K562 (cell line): ENCODE measurements around the gene SYTL2. TPM values are rescaled to one million over a fixed set of nuclear protein-coding genes. Genes with fewer than 3 reads are reported as not detected.

Source experiments
- ATAC-seq: fragments of 200-7000 bp; cut with Tn5 transposase; 3 replicates; pipeline ENCODE4 v1.9.1; 2020; ENCODE audit warnings: moderate library complexity
- BruUV-seq: library from RNA; stranded (reverse); fragments of 400-500 nt; replicated peaks from 2 replicates; lab custom pipeline; 2021; lab: Mats Ljungman, UMichigan
- CTCF ChIA-PET: fragments of 300-600 bp; formaldehyde crosslinking; extraction: SDS; loops from one replicate; lab custom pipeline; 2021; ENCODE audit warnings: low intra/inter-chr PET ratio; lab: Yijun Ruan, JAX
- POLR2A ChIA-PET: fragments of 300-600, 350-650 bp; sonication (Branson Sonifier 250); formaldehyde crosslinking; extraction: SDS; loops from one replicate; lab custom pipeline; 2021; ENCODE audit warnings: antibody characterized with exemption, inconsistent platforms; lab: Yijun Ruan, JAX
- DNase-seq, 4 experiments: peaks; one replicate each; pipeline versions ENCODE4 v3.0.0 to v3.0.0-alpha.2; 2011 to 2018; ENCODE audit warnings: low spot score in 3 of 4, mixed read lengths in 3 of 4; ENCODE audit errors: extremely low read depth in 1 of 4
- FAIRE-seq: peaks from 2 replicates; lab custom pipeline; 2011; peaks lifted over from hg19 to GRCh38; lab: Jason Lieb, UNC
- H2AFZ ChIP-seq: 2 replicates; pipeline ENCODE4 v1.6.0; 2011; ENCODE audit warnings: low read depth, low read length, control low read depth, inconsistent platforms
- H3K27ac ChIP-seq: fragments of 200-600 bp; 3 replicates; pipeline ENCODE4 v1.8.0; 2011; ENCODE audit warnings: low read depth, mild to moderate bottlenecking, control low read depth, inconsistent platforms, low read length, moderate library complexity, mixed read lengths; ENCODE audit errors: extremely low read depth
- H3K27me3 ChIP-seq, 2 experiments: fragments of 300-600 bp in 1 of 2; 2 replicates in 1 of 2; 3 replicates in 1 of 2; pipeline versions ENCODE4 v1.6.0 to v1.8.0; 2011; ENCODE audit warnings: inconsistent platforms in 2 of 2, low read length in 2 of 2, mild to moderate bottlenecking in 1 of 2, mixed read lengths in 1 of 2, moderate library complexity in 1 of 2; ENCODE audit not compliant: control insufficient read depth in 2 of 2, insufficient read depth in 2 of 2
- H3K36me3 ChIP-seq: fragments of 300-600 bp; 3 replicates; pipeline ENCODE4 v1.8.0; 2011; ENCODE audit warnings: mild to moderate bottlenecking, low read length, inconsistent platforms; ENCODE audit not compliant: control insufficient read depth, insufficient read depth
- H3K4me1 ChIP-seq, 2 experiments: fragments of 200-600 bp in 1 of 2; replicated peaks in 1 of 2; 2 replicates in 1 of 2; 3 replicates in 1 of 2; pipeline versions ENCODE4 v1.5.1 to v1.8.0; 2011; ENCODE audit warnings: inconsistent platforms in 2 of 2, low read length in 2 of 2, mild to moderate bottlenecking in 1 of 2, mixed read lengths in 1 of 2, moderate library complexity in 1 of 2; ENCODE audit not compliant: control insufficient read depth in 2 of 2, insufficient read depth in 2 of 2
- H3K4me2 ChIP-seq: 2 replicates; pipeline ENCODE4 v1.6.1; 2011; ENCODE audit warnings: low read length, control low read depth, inconsistent platforms, mixed read lengths; ENCODE audit not compliant: insufficient read depth
- H3K4me3 ChIP-seq: fragments of 200-600 bp; sonication (generic), shearing (Covaris generic); 2 replicates; pipeline ENCODE4 v1.5.1; 2016; ENCODE audit warnings: control low read depth, inconsistent platforms
- H3K79me2 ChIP-seq: fragments of 200-600 bp; 3 replicates; pipeline ENCODE4 v1.8.0; 2011; ENCODE audit warnings: low read length, inconsistent platforms; ENCODE audit not compliant: control insufficient read depth, insufficient read depth
- H3K9ac ChIP-seq, 2 experiments: 2 replicates each; pipeline versions ENCODE4 v1.6.0 to v1.6.1; 2011; ENCODE audit warnings: low read depth in 2 of 2, low read length in 2 of 2, control low read depth in 1 of 2, inconsistent platforms in 1 of 2, mild to moderate bottlenecking in 1 of 2, mixed read lengths in 1 of 2; ENCODE audit not compliant: insufficient read depth in 1 of 2
- H3K9me1 ChIP-seq: one replicate; pipeline ENCODE4 v1.6.0; 2011; ENCODE audit warnings: inconsistent platforms, mild to moderate bottlenecking, low read length, moderate library complexity; ENCODE audit not compliant: control insufficient read depth, insufficient read depth
- H3K9me3 ChIP-seq: replicated peaks from 2 replicates; pipeline ENCODE4 v1.5.1; 2011; ENCODE audit warnings: low read depth, low read length, inconsistent platforms; ENCODE audit not compliant: control insufficient read depth, insufficient read depth
- H4K20me1 ChIP-seq: replicated peaks from 2 replicates; pipeline ENCODE4 v1.6.1; 2011; ENCODE audit warnings: low read length, inconsistent platforms, mixed read lengths; ENCODE audit not compliant: control insufficient read depth, insufficient read depth
- CCNT2 ChIP-seq: IDR thresholded peaks from 2 replicates; pipeline ENCODE4 v1.6.1; 2011; ENCODE audit warnings: borderline replicate concordance, low read depth, mild to moderate bottlenecking, moderate library complexity, mixed read lengths, low read length; ENCODE audit not compliant: insufficient read length; ENCODE audit errors: extremely low read depth
- FOXA1 ChIP-seq: fragments of 450-650 bp; IDR thresholded peaks from 2 replicates; pipeline ENCODE4 v1.6.1; 2016; ENCODE audit warnings: mild to moderate bottlenecking, borderline replicate concordance
- NFE2 ChIP-seq: IDR thresholded peaks from 2 replicates; pipeline ENCODE4 v1.6.1; 2014; ENCODE audit warnings: antibody characterized with exemption, low read depth
- NRF1 ChIP-seq, 2 experiments: fragments of 450-650 bp; IDR thresholded peaks in 1 of 2; conservative IDR thresholded peaks in 1 of 2; 2 replicates each; pipeline ENCODE4 v1.6.1; 2014; ENCODE audit warnings: mild to moderate bottlenecking in 2 of 2
- RAD21 ChIP-seq, 2 experiments: fragments of 250-450 bp in 1 of 2; fragments of 450-650 bp in 1 of 2; sonication (Bioruptor Pico) in 1 of 2; formaldehyde crosslinking in 1 of 2; IDR thresholded peaks in 1 of 2; conservative IDR thresholded peaks in 1 of 2; 2 replicates each; pipeline versions ENCODE4 v1.4.0 to v1.8.0; 2020 to 2022; ENCODE audit warnings: mild to moderate bottlenecking in 2 of 2, moderate library complexity in 1 of 2
- TRIM24 ChIP-seq, 2 experiments: fragments of 450-650 bp; IDR thresholded peaks; 2 replicates each; pipeline ENCODE4 v1.6.1; 2016
- XRCC3 ChIP-seq: fragments of 450-650 bp; IDR thresholded peaks from 2 replicates; pipeline ENCODE4 v1.6.1; 2017; ENCODE audit warnings: mild to moderate bottlenecking, moderate library complexity
- ZNF76 ChIP-seq: fragments of 250-450 bp; sonication (Bioruptor Pico); IDR thresholded peaks from 2 replicates; pipeline ENCODE4 v1.4.0; 2020; ENCODE audit warnings: mild to moderate bottlenecking, moderate library complexity, borderline replicate concordance
- WGBS: fragments of 100-300 bp; shearing (Covaris generic); methylation state at CpG from one replicate; pipeline ENCODE4 v1.1.6; 2016; ENCODE audit warnings: low coverage, mixed read lengths; ENCODE audit not compliant: insufficient coverage; ENCODE audit errors: missing lambda C conversion rate; 5-methylcytosine and 5-hydroxymethylcytosine counted together
- in situ Hi-C: fragments of 300-500 bp; cut with MboI; formaldehyde crosslinking; loops from 4 replicates; pipeline ENCODE4 v1.15.0; 2018; ENCODE audit warnings: inconsistent platforms, mixed read lengths
- intact Hi-C: fragments of 100-400 bp; cut with micrococcal nuclease; formaldehyde crosslinking; loops from 2 replicates; pipeline ENCODE4 v1.14.2; 2022
- polyA plus RNA-seq, 8 experiments: library from polyadenylated mRNA; depleted of rRNA in 4 of 8; stranded (reverse) in 5 of 8; unstranded in 3 of 8; fragments of >200 nt; fragmentation: Nextera tagmentation in 2 of 8; fragmentation: Illumina TruSeq in 1 of 8; extraction: Ambion mirVana in 2 of 8; extraction: Trizol in 1 of 8; gene quantifications; 2 replicates each; pipeline versions ENCODE4 v1.2.1 to v1.2.3, GENCODE V29; 2011 to 2014; ENCODE audit warnings: inconsistent platforms in 1 of 8, missing spikeins in 1 of 8
- total RNA-seq, 7 experiments: library from RNA; depleted of rRNA in 6 of 7; stranded (reverse); fragments of >200 nt in 6 of 7; fragmentation: Illumina TruSeq in 2 of 7; extraction: Trizol in 2 of 7; gene quantifications; 2 replicates each; pipeline versions ENCODE4 v1.2.1 to v1.2.3, GENCODE V29; 2011 to 2021; ENCODE audit warnings: low replicate concordance in 1 of 7
- TF ChIP-seq, protein P1 (sequence below): fragments of 250-450 bp; sonication (Bioruptor Pico); IDR thresholded peaks from 2 replicates; pipeline ENCODE4 v1.4.0; 2020
- TF ChIP-seq, protein P2 (sequence below): fragments of 450-650 bp; formaldehyde crosslinking; IDR thresholded peaks from 2 replicates; pipeline ENCODE4 v1.4.0; 2020; ENCODE audit warnings: mild to moderate bottlenecking, mixed read lengths
- TF ChIP-seq, protein P3 (sequence below), 2 experiments: fragments of 200-800 bp in 1 of 2; sonication (Bioruptor generic) in 1 of 2; sonication (generic) in 1 of 2; formaldehyde crosslinking in 1 of 2; IDR thresholded peaks in 1 of 2; conservative IDR thresholded peaks in 1 of 2; 2 replicates each; pipeline versions ENCODE4 v1.5.0 to v1.6.1; 2016 to 2020; ENCODE audit warnings: missing compliant biosample characterization in 1 of 2, missing genetic modification characterization in 1 of 2, missing genetic modification reagents in 1 of 2

Gene SYTL2
- total and polyA plus RNA-seq, 9 of the 15 experiments (the other 6 are each of a cell fraction or from before 2014, with no cell fraction given), result 0.05 to 0.57 (median 0.35) TPM

DNA sequence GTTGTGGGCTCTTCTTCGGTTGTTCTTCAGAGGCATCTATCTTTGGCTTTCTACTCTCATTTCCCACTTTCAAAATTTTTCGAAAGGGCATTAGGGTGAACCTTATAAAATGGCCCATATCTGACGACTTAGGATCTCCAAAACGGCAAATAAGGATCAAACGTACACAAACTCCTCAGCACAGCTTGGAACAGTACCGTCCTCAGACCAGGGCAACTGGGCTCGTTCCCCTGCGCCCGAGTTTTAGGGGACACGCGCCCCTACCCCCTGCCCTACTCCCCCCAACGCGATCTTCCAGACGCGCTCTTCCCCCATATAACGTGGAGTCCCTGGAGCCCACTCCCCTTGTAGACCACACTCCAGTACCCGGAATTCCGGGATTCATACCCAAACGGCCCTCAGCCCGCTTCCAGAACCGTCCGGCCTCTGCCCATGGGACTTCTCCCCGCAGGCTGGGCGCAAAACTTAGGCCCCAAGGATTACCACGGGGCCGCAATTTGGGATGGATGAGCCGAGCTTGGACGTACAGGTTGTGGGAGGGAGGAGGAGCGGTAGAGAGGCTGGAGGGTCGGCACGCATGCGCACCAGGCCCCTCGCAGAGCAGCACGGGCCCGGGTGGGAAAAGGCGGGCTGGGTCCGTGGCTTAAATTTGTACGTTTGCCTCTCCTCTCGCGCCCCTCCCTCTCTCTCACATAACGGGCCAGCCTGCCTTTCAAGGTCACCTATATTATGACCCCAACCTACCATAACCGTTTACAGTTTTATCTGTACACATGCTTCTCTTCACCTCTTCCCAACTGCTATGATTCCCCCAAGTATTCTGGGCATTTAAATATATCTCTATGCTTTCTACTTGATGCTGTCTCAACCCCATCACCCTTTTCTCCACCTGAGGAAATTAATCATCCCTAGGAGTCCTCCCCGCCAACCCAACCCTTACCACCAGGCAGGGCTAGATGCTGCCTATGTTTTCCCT, 128.3 kb downstream of the SYTL2 start:
- ChIA-PET CTCF (no interaction called here), POLR2A (no interaction called here)
- BruUV-seq, result no TSS peak
- Histone ChIP-seq H3K9me1 (no peaks in the 10 kb centered on the region), H3K36me3 (no peaks in the 10 kb centered on the region), H2AFZ (peak overlapping the region; percentile 69; the same call in 1 of the 2 replicates), H3K79me2 (no peaks in the 10 kb centered on the region), H3K27ac (no peak overlapping the region), H4K20me1 (no peaks in the 10 kb centered on the region), H3K4me3 (no peak overlapping the region), H3K4me2 (no peak overlapping the region), H3K9me3 (no peaks in the 10 kb centered on the region), H3K9ac (no peak overlapping the region), H3K27me3 (peaks cover 5 to 27% of the 10 kb centered on the region in 2 experiments), H3K4me1 (peaks cover 0 to 9% of the 10 kb centered on the region in 2 experiments; a peak in 1 of 5 replicates)
- DNase-seq (peak; percentile 15 to 40 (median 22)), FAIRE-seq (no peak), ATAC-seq (peak; percentile 62)
- WGBS, result 20% methylated on average over 27 of the region's 43 CpGs
- in situ Hi-C loops, result no loop called here
- intact Hi-C loops, result no loop called here
- peak; percentile 84 to 87 for TF ChIP-seq NRF1 (conservative IDR thresholded peaks at IDR 0.05 in 1 of 2, IDR thresholded peaks at IDR 0.05 in 1 of 2)
- TF ChIP-seq, protein P1, sequence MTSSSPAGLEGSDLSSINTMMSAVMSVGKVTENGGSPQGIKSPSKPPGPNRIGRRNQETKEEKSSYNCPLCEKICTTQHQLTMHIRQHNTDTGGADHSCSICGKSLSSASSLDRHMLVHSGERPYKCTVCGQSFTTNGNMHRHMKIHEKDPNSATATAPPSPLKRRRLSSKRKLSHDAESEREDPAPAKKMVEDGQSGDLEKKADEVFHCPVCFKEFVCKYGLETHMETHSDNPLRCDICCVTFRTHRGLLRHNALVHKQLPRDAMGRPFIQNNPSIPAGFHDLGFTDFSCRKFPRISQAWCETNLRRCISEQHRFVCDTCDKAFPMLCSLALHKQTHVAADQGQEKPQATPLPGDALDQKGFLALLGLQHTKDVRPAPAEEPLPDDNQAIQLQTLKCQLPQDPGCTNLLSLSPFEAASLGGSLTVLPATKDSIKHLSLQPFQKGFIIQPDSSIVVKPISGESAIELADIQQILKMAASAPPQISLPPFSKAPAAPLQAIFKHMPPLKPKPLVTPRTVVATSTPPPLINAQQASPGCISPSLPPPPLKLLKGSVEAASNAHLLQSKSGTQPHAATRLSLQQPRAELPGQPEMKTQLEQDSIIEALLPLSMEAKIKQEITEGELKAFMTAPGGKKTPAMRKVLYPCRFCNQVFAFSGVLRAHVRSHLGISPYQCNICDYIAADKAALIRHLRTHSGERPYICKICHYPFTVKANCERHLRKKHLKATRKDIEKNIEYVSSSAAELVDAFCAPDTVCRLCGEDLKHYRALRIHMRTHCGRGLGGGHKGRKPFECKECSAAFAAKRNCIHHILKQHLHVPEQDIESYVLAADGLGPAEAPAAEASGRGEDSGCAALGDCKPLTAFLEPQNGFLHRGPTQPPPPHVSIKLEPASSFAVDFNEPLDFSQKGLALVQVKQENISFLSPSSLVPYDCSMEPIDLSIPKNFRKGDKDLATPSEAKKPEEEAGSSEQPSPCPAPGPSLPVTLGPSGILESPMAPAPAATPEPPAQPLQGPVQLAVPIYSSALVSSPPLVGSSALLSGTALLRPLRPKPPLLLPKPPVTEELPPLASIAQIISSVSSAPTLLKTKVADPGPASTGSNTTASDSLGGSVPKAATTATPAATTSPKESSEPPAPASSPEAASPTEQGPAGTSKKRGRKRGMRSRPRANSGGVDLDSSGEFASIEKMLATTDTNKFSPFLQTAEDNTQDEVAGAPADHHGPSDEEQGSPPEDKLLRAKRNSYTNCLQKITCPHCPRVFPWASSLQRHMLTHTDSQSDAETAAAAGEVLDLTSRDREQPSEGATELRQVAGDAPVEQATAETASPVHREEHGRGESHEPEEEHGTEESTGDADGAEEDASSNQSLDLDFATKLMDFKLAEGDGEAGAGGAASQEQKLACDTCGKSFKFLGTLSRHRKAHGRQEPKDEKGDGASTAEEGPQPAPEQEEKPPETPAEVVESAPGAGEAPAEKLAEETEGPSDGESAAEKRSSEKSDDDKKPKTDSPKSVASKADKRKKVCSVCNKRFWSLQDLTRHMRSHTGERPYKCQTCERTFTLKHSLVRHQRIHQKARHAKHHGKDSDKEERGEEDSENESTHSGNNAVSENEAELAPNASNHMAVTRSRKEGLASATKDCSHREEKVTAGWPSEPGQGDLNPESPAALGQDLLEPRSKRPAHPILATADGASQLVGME (CRISPR knock-in tag), result no peak
- TF ChIP-seq, protein P2, sequence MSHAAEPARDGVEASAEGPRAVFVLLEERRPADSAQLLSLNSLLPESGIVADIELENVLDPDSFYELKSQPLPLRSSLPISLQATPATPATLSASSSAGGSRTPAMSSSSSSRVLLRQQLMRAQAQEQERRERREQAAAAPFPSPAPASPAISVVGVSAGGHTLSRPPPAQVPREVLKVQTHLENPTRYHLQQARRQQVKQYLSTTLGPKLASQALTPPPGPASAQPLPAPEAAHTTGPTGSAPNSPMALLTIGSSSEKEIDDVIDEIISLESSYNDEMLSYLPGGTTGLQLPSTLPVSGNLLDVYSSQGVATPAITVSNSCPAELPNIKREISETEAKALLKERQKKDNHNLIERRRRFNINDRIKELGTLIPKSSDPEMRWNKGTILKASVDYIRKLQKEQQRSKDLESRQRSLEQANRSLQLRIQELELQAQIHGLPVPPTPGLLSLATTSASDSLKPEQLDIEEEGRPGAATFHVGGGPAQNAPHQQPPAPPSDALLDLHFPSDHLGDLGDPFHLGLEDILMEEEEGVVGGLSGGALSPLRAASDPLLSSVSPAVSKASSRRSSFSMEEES (CRISPR knock-in tag), result no peak
- no peak for TF ChIP-seq XRCC3
- no peak for TF ChIP-seq RAD21 (CRISPR knock-in tag; conservative IDR thresholded peaks at IDR 0.05 in 1 of 2, IDR thresholded peaks at IDR 0.05 in 1 of 2)
- TF ChIP-seq FOXA1, result no peak
- TF ChIP-seq TRIM24 (IDR thresholded peaks at IDR 0.05), result no peak
- TF ChIP-seq NFE2, result no peak
- TF ChIP-seq CCNT2, result no peak
- TF ChIP-seq, protein P3, sequence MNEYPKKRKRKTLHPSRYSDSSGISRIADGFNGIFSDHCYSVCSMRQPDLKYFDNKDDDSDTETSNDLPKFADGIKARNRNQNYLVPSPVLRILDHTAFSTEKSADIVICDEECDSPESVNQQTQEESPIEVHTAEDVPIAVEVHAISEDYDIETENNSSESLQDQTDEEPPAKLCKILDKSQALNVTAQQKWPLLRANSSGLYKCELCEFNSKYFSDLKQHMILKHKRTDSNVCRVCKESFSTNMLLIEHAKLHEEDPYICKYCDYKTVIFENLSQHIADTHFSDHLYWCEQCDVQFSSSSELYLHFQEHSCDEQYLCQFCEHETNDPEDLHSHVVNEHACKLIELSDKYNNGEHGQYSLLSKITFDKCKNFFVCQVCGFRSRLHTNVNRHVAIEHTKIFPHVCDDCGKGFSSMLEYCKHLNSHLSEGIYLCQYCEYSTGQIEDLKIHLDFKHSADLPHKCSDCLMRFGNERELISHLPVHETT (CRISPR knock-in tag; conservative IDR thresholded peaks at IDR 0.05 in 1 of 2, IDR thresholded peaks at IDR 0.05 in 1 of 2), result no peak
- no peak for TF ChIP-seq ZNF76
